Activated CD4-positive, alpha-beta T cell treated with anti-CD3 and anti-CD28 coated beads, Interleukin-10, Interleukin-2, amounts not matched to agents 100 ng/mL and 50 ng/mL, durations not matched to agents 16 hours and 8 hours (primary cell): ENCODE measurements around the gene ECT2.
"Not testable (repeated sequence)": the region's sequence is repeated elsewhere in the genome, so short reads cannot be mapped to it uniquely, and the experiment has no call there.

ENCODE experiments used
- DNase-seq: peaks from one replicate; pipeline ENCODE4 v3.0.0-alpha.2; 2020

ECT2 gene

DNA sequence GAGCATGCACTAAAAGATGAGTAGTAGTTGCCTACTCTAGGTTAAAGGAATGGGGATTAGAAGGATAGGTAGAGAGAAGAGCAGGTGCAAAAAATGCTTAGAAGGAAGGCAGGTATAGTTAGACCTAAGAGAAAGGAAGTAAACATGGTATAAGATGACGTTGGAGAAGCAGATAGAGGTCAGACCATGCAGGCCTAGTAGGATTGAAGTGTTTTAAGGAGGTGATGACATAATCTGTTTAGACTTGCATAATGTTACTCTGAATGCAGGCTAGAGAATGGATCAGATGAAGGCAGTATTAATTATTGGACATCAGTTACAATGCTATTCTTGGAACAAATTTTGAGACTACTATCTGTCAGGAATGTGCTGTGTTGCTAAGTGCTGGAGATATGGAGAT is 11.1 kb upstream of the ECT2 start:
- no peak for DNase-seq

DNA sequence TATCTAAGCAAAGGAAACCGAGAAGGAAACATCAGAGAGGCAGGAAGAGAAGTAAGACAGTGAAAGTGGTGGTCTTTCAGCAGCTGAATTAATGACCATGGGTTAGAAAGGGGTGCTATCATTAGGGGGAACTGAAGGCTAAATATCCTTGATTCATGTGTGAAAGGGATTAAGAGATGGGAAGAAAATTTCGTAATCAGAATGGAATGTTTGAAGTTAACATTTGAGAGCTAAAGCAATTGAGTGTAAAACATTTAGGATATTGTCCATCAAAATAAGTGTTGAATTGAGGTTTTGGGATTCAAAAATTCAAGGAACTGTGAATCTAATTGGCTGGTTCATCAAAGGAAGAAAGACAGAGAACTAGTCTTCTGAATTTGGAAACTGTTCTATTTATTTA is 4.1 kb upstream of the ECT2 start:
- DNase-seq = no peak

DNA sequence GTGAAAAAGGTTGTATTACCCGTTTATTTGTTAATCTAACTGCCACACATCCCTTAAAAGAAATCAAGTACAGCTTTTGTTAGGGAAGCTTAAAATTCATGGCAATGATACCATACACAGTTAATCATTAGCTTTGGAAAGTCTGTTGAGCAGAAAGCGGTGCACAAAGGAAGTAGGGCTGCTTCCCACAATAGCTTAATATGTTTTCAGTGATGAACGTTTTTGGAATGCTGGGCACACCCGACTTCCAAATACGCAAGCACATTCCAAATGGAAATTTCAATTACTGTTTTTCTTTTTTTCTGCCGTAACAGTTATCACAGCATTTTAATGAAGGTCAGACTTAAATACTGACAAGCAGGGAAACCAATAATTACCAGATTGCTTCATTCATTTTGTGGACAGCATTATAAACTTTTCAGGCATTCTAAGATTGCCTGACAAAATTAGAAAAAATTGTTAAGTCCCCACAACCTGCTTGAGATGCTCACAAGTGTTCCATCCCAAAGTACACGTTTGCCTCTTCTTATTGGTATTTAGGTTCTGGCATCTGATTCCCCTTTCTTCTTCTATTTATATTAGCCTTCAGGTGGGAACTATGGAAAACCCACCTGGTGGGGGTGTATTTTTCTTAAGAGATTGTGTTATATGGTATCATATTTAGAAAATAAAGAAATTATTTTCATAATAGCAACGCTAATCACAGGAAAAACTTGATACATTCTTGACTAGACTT is 1.1 kb upstream of the ECT2 start:
- no peak for DNase-seq

DNA sequence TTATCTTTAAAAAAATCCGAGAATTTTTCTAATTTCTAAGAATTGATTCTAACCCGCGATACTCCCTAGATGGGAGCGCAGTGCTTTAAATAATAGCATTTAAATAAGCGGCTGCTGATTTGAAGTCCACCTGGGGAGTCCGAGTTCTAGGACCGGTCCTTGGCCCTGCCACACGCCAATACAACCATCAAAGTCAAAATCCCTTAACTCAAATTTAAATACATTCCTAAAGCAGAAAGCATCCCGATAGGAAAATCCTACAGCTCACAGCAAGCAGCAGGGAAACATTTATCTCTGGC is 508 bp upstream of the ECT2 start:
- DNase-seq = no peak

DNA sequence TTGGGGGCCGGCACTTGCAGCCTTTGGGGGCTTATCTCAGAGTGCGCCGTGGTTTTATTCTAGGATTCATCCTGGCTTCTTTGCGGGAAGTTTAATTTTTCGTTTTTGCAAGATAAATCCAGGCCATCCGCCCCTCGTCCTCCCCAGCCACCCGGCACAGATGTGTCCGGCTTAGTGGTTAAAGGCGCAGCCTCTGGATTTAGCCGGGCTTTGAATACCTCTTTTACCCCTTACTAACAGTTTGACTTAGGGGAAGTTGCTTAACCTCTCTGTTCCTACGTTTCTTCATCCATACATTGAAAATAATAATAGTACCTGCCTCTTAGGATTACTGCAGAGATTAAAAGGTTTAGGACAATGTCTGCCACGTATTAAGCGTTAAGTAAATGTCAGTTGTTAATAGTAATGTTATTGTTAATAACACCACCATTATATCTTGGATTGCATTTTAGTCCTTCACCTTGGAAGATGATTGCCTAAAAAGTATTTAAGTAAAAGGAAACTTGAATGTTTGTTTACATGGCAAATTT is 714 bp downstream of the ECT2 start:
- peak; percentile 43 for DNase-seq

DNA sequence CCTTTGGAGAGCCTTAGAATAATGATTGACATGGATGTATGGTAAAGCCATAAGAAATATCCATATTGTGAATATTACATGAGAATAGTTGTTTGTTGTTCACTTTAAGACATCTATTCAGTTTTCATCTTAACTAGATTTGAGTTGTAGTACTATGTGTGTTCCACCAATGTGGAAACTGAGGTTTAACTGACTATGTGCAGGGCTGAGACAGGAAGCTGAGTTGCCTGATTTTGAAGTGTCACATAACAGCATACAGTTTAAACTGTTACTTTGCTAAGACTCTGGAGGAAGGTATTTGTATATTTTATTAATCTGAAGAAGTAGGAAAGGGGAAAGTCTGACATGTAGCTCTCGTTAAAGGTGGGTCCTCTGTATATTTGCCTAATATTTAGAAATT is 2.1 kb downstream of the ECT2 start:
- peak; percentile 48 for DNase-seq

DNA sequence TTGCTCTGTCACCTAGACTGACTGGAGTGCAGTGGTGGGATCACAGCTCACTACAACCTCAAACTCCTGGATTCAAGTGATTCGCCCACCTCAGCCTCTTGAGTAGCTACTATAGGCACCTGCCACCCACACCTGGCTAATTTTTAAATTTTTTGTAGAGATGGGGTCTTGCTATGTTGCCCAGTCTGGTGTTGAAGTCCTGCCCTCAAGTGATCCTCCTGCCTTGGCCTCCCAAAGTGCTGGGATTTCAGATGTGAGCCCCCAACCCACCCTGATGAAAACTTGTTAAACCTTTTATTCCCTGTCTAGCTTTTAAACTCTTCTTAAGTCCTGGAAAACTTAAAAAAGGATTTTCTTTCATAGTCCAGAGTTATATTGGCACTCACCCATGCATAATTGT is 2.6 kb downstream of the ECT2 start:
- no peak for DNase-seq

DNA sequence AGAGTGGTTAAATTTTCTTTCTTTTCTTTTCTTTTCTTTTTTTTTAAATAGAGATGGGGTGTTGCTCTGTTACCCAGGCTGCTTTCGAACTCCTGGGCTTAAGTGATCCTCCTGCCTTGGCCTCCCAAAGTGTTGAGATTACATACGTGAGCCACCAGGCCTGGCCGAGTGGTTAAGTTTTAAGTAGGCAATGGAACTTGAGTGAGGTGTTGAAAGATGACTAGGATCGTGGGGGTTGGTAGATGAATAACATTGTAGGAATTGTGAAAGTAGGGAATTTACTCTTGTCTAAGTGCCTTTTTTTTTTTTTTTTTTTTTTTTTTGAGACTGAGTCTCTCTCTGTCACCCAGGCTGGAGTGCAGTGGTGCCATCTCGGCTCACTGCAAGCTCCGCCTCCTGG is 9.9 kb downstream of the ECT2 start:
- not testable (repeated sequence) for DNase-seq

DNA sequence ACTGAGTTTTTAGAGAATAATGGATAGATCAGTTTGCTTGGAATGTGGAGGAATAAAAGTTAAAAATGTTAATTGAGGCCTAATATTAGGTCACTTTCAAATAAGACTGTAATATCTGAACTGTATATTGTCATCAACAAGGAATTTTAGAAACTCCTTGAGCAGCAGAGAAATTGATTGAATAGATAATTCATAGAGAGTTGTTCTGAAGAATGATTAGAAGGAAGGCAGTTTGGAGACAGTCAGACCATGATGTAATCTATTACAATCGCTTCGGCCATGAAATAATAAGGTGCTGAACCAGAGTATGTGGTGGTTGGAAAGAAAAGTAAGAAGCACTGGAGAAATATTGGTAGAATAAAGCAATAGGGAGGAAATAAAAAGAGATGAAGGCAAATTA is 15.7 kb downstream of the ECT2 start:
- DNase-seq = no peak

DNA sequence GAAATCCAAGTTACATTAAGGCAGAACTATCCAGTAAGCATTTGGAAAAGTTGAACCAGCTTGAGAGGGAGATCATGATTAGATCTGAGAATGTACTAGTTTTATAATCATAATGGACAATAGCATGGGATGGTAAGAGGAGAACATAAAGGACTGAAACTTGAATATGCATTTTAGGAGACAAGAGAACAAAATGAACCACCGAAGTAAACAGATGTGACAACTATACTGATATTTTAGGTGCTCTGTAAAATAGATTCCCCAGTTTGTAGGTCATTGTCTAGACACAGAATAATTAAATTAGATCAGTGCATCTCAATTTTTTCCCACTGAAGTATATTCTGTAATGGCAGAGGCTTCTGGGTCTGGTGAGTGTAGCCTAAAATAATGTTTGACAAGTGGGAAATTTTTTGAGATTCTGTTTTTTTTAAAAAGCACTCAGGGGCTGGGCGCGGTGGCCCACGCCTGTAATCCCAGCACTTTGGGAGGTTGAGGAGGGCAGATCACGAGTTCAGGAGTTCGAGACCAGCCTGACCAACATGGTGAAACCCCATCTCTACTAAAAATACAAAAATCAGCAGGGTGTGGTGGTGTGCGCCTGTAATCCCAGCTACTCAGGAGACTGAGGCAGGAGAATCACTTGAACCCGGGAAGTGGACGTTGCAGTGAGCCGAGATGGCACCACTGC is 16.3 kb downstream of the ECT2 start:
- DNase-seq = no peak

DNA sequence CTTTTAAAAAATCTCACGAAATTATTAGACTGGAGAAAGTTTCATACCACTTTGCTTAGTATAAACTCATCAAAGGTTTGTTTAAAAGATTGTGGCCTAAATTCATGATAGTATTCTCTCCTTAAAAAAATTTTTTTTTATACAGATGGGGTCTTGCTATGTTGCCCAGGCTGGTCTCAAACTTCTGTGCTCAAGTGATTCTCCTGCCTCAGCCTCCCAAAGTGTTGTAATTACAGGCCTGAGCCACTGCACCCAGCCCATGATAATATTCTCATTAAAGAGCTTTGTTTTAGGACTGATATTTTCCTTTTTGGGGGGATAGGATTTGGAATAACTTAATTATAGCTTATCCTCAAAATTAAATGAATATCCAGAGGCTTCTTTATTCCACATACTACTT is 19.9 kb downstream of the ECT2 start:
- no peak for DNase-seq

DNA sequence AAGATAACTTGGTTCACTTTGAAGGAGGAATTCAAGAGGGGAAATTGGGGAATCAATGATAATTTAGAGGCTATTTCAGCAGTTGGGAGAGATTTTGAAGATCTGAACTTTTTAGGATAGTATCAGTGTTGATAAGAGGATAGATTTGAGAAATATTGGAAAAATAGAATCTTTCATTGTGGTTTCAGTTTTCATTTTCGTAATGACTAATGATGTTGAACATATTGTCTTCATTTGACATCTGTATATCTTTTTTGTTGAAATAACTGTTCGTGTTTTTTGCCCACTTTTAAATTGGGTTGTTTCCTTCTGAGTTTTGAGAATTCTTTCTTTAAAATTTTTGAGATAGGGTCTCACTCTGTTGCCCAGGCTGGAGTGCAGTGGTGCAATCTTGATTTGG is 21.1 kb downstream of the ECT2 start:
- peak; percentile 10 for DNase-seq

DNA sequence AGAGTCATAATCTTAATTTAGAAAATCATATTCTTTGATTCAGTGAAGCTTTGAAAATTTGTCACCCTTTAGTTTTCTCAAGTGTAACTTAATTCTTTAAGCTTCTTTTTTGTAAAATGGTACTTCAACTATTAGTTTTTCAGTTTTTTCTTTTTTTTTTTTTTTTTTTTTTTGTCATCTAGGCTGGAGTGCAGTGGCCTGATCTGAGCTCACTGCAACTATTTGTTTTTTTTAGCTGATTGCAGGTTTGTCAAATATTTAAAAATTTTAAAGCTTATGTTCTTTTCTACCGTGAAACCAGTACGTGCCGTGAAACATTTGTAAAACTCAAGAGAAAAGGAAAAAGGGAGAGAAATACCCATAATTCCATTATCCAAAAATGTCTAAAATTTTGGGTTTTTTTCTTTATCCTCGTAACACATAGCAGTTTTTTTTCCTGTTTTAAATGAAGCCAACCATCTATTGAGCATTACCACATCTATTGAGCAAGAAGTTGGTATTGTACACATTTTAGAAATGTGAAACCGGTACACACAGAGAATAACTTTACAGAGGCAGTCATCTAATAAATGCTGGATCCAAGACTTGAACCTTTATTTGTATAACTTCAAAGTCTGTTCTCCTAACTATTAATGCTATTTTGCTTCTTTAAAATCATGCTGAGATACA is 25.7 kb downstream of the ECT2 start:
- no peak for DNase-seq

DNA sequence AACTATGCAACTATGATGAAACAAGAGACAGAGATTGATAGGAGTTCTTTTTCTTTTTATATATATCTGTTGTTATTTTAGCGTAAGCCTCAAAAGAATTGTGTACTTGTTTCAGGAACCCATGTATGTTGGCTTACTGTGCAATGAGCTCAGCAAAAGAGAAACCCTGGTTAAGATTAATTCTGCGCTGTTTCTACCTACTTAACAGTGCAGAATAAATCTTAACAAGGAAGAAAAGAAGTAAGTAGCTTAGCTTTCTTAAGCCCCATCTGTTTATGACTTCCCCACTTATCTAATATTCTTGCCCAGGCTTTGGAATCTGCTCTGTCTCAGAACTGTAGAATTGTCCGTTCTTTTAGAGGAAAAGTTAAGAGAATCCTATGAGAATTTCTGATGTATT is 27.4 kb downstream of the ECT2 start:
- no peak for DNase-seq

DNA sequence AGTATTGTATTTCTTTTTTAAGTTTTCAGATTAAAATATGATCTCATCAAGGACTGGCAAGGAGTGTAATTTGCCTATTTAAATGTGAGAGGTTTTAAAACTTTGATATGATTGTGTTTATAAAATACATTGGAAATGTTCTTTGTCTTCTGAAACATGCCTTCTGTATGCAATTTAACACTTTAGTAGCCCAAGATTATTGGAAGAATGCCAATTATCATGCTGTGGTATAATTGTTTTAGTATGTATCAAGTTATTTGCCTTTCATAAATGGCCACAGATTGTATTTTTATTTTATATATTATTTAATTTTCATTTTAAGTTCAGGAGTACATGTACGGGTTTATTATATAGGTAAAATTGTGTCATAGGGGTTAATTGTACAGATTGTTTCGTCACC is 31.7 kb downstream of the ECT2 start:
- no peak for DNase-seq

DNA sequence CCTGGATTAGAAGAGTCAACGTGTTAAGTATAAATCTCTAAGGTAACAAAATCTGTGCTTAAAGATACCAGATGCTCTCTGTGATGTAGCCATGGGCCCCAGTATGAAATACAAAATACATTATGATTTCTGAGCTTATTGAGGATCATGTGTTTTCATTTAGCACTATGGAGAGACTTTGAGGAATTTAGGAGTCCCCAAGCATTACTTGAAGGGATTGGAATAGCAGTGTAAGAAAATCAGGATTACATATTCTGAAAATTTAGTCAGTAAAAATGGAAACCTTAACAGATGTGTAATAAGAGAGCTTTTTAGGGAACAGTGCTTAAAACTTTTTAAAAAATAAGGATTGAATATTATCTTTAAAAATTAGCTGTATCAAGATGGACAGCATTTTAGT is 35.5 kb downstream of the ECT2 start:
- DNase-seq = no peak

DNA sequence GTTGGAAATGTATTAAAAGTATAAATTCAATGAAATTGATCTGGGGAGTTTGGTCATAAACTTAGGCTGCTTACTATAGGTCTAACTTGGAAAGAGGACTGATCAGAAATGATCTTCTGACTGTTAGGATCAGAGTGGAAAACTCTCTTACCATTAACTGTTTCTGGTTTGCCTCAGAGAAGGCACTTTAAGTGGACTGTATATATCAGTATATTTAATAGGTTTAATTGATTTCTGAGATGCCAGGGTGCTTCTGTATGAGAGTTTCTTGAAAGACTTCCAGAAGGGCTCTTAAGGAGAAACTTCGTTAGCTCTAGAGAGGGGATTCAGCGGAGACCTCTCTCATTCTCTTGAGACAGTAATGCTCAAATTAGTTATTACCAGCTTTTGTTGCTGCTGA is 36.5 kb downstream of the ECT2 start:
- no peak for DNase-seq

DNA sequence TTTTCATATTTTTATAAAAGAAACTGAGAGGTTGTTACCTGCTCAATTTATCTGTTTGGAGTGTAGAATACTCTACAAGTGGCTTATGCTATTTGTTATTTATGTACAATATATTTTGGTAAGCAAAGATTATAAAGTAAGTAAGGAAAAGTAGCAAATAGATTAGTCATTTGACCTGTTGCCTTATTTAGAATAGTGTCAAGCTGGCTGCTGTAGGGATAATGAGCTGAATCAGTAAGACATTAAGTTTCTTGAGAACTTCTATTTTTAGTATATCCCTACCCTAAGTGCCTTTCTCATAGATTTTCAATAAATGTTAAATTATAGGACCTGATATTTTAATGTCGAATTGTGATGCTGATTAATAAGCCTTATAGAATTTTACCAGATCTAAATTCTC is 37.2 kb downstream of the ECT2 start:
- no peak for DNase-seq

DNA sequence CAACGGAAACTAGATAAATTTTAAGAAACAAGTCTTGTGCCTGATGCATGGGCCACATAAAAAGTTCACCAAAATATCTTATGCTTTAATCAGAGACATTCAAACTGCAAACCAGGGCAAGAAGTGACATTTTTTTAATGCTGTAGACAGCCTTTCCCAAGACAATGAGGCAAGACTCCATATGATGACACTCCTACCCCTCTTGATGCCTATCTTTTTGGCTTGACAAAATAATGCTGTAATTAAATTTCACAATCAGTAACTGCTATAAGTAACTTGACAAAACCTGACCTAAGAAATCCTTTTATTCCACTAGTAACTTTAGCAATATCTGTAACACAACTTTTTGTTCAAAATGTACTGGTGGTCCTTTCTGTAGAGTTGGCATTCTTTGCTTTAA is 48.7 kb downstream of the ECT2 start:
- DNase-seq = no peak

DNA sequence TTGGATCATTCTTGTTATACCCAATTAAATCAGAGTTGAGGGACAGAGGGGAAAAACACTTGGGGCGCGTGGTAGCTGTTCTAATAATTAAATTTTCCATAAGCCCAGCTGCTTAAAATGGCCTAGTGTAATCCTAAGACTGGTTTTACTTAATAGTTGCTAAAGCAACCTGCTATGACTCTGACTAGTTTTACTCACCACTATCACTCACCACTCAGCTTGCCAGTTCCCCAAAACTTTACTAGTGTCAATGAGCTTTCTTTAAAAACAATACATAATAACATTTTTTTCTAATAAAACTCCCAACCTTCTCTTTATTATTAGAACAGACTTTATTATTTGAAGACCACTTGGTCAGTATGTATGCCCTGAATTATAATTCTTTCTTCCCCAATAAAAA is 49.6 kb downstream of the ECT2 start:
- no peak for DNase-seq

DNA sequence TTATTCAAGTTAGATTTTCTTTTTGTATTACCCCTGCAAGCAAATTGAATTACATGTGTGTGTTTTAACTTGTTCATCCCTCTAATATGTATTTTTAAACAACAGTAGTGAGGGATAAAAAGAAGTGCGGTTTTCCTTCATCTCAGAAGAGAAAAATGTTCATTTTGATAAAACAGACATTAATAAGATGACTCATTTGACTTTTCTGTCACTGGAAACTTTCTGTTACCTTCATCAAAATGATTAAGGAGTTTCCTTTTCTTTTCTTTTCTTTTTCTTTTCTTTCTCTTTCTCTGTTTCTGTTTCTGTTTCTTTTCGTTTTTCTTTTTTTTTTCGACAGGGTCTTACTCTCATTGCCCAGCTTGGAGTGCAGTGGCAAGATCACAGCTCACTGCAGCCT is 53.0 kb downstream of the ECT2 start:
- peak; percentile 19 for DNase-seq

DNA sequence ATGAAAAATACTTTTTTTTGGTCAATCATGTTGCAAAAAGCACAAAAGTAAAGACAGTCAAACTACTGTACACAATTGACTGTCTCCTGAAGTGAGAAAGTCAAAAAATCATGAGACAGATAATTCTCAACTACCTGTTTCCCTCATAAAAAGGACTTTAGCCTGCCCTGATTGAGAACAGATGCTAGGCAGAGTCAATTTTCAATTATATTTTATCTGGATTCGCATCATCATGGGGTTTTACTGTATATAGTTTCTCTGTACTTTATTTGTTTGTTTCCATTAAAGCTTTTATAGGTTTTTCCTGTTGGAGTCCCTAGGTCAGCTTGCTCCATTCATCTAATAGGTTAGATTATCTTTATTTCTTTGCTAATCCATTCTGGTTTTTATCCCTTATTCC is 53.8 kb downstream of the ECT2 start:
- no peak for DNase-seq

DNA sequence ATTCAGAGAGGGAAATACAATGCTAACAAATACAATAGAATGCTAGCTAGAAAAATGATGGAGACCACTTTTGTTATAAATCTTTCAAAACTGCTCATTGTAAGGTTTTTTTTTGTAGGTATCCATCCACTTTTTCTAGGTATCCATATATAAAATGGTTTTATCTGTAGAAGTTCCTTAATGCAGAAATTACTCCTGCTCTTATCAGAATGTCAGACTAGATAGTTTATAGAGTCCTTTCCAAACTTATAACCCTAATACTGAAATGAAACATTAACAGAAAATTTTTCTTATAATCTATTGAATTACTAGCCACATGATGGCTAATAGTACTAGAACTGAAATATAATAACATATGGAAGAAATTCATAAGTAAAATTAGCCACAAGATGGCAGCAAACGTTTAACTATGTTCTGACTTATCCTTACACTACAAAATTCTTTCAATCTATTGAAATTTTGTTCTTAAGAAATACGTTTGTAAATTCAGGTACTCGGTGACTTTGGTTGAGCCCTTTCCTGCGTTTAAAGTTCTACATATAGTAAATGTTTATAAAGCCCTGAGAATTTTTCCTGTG is 58.5 kb downstream of the ECT2 start:
- no peak for DNase-seq

DNA sequence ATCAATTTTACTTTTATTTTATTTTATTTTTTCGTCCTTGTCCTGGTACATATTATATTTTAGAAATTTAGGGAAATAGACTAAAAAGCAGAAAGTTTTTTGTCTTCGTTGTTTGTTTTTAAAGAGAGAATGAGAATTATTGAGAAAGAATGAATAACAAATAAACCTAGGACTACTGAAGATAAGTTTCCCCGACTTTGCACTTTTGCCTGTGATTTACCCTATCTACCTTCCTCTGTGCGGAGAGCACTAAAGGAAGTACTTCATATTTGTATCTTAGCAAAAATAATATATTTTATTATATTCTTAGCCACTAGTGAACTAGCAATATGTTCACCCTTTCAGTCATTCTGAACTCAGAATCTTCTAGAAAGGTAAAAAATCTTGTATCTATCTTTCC is 60.6 kb downstream of the ECT2 start:
- no peak for DNase-seq
